Hypothalamus (tissue), 51 donors: ENCODE measurements around the gene YEATS4.
A peak's percentile ranks its signal among the peaks of the same experiment; 100 is the strongest.

Experiments
- DNase-seq, 51 donors: peaks; one replicate each; lab custom pipeline; 2025; lab: John Stamatoyannopoulos, UW

Gene YEATS4

GRCh38 chr12:69430942-69431590 lies 71.5 kb downstream of the YEATS4 start:
- peak in 18 of 51 donors; percentile 3 to 56 (median 26) for DNase-seq

DNA sequence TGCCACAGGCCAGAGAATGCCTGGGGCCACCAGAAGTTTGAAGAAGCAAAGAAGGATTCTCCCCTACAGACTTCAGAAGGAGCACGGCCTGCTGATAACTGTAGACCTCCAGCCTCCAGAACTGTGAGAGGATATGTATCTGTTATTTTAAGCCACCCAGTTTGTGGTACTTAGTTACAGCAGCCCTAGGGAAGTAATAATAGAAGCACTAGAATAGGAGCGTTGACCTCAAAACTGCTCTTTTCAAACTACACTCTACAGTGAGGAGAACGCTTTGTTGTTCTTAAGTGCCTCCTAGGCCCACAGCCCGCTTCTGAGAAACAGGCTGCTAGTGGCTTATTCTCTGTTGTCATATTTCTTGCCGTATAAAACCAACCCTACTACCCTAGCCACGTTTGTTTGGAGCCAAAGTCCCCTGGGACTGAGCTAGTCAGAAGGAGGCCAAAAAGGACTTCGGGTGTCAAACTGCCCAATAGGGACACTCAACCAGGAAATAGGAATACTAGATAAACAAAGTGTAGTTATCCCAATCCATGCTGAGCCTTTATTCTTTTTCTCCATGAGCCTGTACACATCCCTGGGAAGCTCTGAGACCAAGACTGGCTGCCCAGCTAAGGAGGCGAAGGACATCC lies 72.2 kb downstream of the YEATS4 start:
- DNase-seq = peak in 2 of 51 donors; percentile 5 to 30

DNA sequence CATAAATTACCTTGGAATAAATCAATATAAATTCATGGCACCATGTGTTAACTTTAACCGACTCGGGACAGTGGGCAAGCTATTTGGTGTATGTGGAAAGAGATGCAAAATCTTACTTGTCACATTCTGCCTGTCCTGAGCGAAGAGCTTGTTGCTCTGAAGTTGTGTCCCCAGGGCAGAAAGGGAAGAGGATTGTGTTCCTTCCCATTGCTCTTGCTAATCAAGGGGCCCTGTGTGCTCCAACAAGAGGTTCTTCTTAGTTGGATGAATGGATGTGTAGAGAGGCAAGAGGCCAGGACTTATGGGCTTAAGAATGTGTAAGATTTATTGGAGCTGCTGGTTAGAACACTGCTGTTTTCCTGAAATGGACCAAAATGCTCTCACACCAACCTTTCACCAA lies 74.1 kb downstream of the YEATS4 start:
- no peak for DNase-seq

- DNase-seq = no peak
These were observed 76.1 kb downstream of the YEATS4 start for GRCh38 chr12:69435644-69436043.

DNA sequence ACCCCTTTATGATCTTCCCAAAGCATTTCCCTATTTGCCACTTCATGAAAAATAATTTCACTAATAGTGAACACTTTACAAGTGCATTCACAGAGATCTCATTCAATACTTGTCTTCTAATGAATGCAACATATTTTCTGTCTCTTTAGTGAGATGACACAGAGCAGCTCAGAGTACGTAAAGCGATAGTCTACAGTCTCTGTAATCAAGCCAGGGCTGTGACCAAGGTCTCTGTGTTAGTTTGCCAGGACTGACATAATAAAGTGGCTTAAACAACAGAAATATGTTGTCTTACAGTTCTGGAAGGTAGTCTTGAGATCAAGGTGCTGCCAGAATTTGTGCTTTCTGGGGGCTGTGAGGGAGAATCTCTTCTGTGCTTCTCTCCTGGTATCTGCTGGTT lies 77.5 kb downstream of the YEATS4 start:
- peak in 1 of 51 donors; percentile 3 for DNase-seq

DNA sequence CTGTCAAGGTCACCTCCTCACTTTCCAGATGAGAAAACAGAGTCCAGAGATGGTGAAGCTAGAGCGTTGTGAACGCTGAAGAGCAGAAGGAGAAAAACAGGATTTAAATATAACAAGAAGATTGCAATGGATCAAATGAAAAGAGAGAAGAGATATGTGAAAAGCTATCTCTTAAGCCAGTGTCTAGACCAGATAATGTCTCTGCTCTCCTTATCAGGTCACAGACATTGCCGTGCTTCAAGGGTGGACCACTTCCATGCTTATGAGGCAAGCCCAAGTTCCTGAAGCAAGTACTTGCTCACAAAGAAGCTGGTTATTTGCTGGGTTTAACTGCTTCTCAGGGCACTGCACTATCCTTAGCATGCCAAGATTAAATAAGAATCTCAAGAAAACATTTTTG lies 79.0 kb downstream of the YEATS4 start:
- DNase-seq = no peak

DNA sequence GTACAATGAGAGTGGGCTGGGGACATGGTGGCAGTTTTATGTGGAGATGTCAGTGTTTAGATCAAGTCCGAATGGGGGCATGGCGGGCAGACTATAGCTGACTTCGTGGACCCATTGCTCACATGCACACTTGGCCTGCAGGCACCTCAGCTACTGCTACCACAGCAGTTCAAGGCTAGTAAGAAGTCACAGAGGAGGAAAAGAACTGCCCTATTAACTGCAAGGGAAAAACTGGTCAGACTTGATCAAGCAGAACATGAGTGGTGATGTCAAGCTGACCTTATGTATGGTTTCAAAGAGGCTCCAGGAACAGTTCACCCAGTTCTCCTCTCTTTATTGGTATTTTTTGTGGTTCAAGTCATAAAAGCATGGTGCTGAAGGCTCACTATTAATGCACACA lies 80.5 kb downstream of the YEATS4 start:
- no peak for DNase-seq
